HFF-Myc (cell line): ENCODE results near the gene IGFL2.

ENCODE experiments used
- DNase-seq: peaks from one replicate; pipeline ENCODE4 v3.0.0-alpha.2; 2011; ENCODE audit warnings: low read depth; ENCODE audit errors: extremely low read depth
- H3K4me3 ChIP-seq: replicated peaks from 2 replicates; pipeline ENCODE4 v1.5.1; 2011; ENCODE audit warnings: low read depth, mild to moderate bottlenecking, control low read depth, low read length
- TF ChIP-seq, protein P1 (sequence below): IDR thresholded peaks from 2 replicates; pipeline ENCODE4 v1.5.1; 2012; ENCODE audit warnings: mild to moderate bottlenecking, low read depth, low read length, control low read depth; ENCODE audit errors: missing control alignments

The IGFL2 gene

GRCh38 chr19:46125447-46125846, 22.6 kb upstream of the IGFL2 start:
- no peak for DNase-seq
- H3K4me3 ChIP-seq, result no peak overlapping the region
- TF ChIP-seq, protein P1, sequence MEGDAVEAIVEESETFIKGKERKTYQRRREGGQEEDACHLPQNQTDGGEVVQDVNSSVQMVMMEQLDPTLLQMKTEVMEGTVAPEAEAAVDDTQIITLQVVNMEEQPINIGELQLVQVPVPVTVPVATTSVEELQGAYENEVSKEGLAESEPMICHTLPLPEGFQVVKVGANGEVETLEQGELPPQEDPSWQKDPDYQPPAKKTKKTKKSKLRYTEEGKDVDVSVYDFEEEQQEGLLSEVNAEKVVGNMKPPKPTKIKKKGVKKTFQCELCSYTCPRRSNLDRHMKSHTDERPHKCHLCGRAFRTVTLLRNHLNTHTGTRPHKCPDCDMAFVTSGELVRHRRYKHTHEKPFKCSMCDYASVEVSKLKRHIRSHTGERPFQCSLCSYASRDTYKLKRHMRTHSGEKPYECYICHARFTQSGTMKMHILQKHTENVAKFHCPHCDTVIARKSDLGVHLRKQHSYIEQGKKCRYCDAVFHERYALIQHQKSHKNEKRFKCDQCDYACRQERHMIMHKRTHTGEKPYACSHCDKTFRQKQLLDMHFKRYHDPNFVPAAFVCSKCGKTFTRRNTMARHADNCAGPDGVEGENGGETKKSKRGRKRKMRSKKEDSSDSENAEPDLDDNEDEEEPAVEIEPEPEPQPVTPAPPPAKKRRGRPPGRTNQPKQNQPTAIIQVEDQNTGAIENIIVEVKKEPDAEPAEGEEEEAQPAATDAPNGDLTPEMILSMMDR, result no peak

- H3K4me3 ChIP-seq, result no peak overlapping the region
- no peak for DNase-seq
- TF ChIP-seq, protein P1, result no peak
Measured at GRCh38 chr19:46126086-46126580, 21.9 kb upstream of the IGFL2 start.

- no peak for DNase-seq
- TF ChIP-seq, protein P1, result no peak
- peak overlapping the region; percentile 54 for H3K4me3 ChIP-seq
Measured at GRCh38 chr19:46131485-46132143, 16.4 kb upstream of the IGFL2 start.

DNA sequence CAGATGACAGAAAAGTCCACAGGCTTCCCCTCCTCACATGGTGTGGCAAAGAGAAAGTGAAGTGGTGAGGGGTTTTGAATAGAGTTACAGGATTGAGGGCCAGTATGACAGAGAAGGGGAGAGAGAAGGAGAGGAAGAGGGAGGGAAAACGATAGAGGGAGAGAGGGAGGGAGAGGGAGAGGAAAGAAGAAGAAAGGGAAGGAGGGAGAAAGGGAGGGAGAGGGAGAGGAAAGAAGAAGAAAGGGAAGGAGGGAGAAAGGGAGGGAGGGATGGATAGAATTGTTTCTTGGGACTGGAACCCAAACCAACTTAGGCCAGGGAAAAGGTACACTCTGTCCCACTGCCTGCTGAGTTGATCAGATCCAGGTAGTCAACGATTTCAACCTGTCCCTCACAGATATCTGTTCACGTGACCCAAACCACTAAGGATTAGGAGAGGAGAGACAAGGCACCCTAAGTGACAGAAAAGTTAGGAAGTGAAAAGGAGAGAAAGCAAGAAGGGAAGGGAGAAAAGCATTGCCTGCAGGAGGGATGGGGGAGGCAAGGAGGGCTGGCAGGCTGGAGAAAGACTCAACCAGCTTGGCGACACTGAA, 15.4 kb upstream of the IGFL2 start:
- no peak for DNase-seq
- TF ChIP-seq, protein P1, result no peak
- H3K4me3 ChIP-seq, result peak overlapping the region; percentile 54

DNA sequence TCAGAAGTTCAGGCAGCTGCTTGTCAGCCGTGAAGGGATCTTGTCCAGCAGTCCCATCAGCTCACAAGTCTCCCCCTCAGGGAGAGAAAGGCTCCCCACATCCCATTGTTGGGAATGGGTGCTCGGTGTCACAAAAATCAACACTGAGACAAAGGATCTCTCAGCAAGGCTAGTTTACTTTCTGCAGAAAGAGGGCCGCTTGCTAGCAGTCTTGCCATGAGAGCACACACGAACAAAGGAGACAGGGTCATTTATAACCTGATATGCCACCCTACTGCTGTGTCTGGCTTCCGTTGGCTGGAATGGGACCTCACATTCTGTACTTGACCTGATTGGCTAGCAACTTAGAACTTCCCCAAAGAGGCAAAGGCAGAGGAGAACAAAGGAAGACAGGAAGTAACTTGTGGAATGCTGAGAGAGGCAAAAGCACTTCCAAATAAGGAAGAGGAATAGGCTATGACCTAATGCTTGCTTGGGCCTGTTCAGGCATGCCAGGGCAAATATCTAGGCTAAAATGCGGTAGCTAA, 14.9 kb upstream of the IGFL2 start:
- peak; percentile 99 for DNase-seq
- TF ChIP-seq, protein P1, result no peak
- H3K4me3 ChIP-seq, result peak overlapping the region; percentile 54

GRCh38 chr19:46133777-46134241, 14.2 kb upstream of the IGFL2 start:
- no peak for DNase-seq
- no peak overlapping the region for H3K4me3 ChIP-seq
- TF ChIP-seq, protein P1, result no peak
